HepG2 (cell line): ENCODE measurements around the gene IL1R1. TPM values are rescaled to one million over a fixed set of nuclear protein-coding genes. Genes with fewer than 3 reads are reported as not detected.

Source experiments
- HHEX ChIP-seq: IDR thresholded peaks from 2 replicates; pipeline ENCODE4 v1.6.1; 2016; ENCODE audit warnings: control low read depth
- KLF12 ChIP-seq: sonication (generic); formaldehyde crosslinking; IDR thresholded peaks from 2 replicates; pipeline ENCODE4 v1.4.0; 2020; ENCODE audit warnings: missing genetic modification reagents, borderline replicate concordance
- MIXL1 ChIP-seq: IDR thresholded peaks from 2 replicates; pipeline ENCODE4 v1.6.1; 2016
- PAXIP1 ChIP-seq: sonication (generic); formaldehyde crosslinking; conservative IDR thresholded peaks from 2 replicates; pipeline ENCODE4 v1.4.0; 2020; ENCODE audit warnings: mild to moderate bottlenecking, missing genetic modification reagents, moderate library complexity
- SUZ12 ChIP-seq: fragments of 150-350 bp; IDR thresholded peaks from 2 replicates; pipeline ENCODE4 v1.6.1; 2014; ENCODE audit warnings: low read depth, low read length
- THAP11 ChIP-seq: IDR thresholded peaks from 2 replicates; pipeline ENCODE4 v1.6.1; 2016; ENCODE audit warnings: missing biosample characterization, missing genetic modification reagents
- ZNF10 ChIP-seq: sonication (generic); formaldehyde crosslinking; IDR thresholded peaks from 2 replicates; pipeline ENCODE4 v1.4.0; 2020; ENCODE audit warnings: mild to moderate bottlenecking, low read depth, missing genetic modification reagents, borderline replicate concordance
- ZNF24 ChIP-seq: fragments of 450-650 bp; IDR thresholded peaks from 2 replicates; pipeline ENCODE4 v1.6.1; 2017; ENCODE audit warnings: antibody characterized with exemption, mild to moderate bottlenecking
- ZNF407 ChIP-seq: sonication (generic); formaldehyde crosslinking; IDR thresholded peaks from one replicate; pipeline ENCODE4 v1.5.1; 2020; ENCODE audit warnings: mild to moderate bottlenecking, missing genetic modification reagents; ENCODE audit errors: not compliant biosample characterization
- polyA plus RNA-seq, 8 experiments: library from polyadenylated mRNA; depleted of rRNA in 3 of 8; stranded (reverse) in 7 of 8; unstranded in 1 of 8; fragments of >200 nt; fragmentation: Illumina TruSeq in 4 of 8; extraction: Trizol in 4 of 8; gene quantifications; 2 replicates each; pipeline versions ENCODE4 v1.2.1 to v1.2.3, GENCODE V29; 2011 to 2016; ENCODE audit warnings: low read depth in 4 of 8, missing spikeins in 1 of 8, mixed read lengths in 1 of 8; ENCODE audit not compliant: insufficient read depth in 1 of 8
- total RNA-seq, 5 experiments: library from RNA; depleted of rRNA; stranded (reverse); fragments of >200 nt; fragmentation: Illumina TruSeq; extraction: Trizol; gene quantifications; 2 replicates each; pipeline ENCODE4 v1.2.3, GENCODE V29; 2016; ENCODE audit warnings: low read depth in 1 of 5

The IL1R1 gene
- total and polyA plus RNA-seq, 2 of the 13 experiments (the other 11 are each of a cell fraction or from before 2014, with no cell fraction given), result 38.0 to 93.1 TPM

GRCh38 chr2:102109016-102109415 lies 33.5 kb upstream of the IL1R1 start (continued):
- TF ChIP-seq ZNF407 (no peak), KLF12 (CRISPR knock-in tag) (no peak), ZNF10 (CRISPR knock-in tag) (no peak), HHEX (no peak), SUZ12 (no peak), MIXL1 (CRISPR knock-in tag) (no peak), PAXIP1 (CRISPR knock-in tag) (no peak), THAP11 (CRISPR knock-in tag) (no peak), ZNF24 (no peak)
